Left renal pelvis (tissue), 4 donors: ENCODE data around the gene CCZ1B. TPM values are rescaled to one million over a fixed set of nuclear protein-coding genes. Genes with fewer than 3 reads are reported as not detected.
"Not testable (repeated sequence)": the region's sequence is repeated elsewhere in the genome, so short reads cannot be mapped to it uniquely, and the experiment has no call there.

Source experiments
- DNase-seq, 4 donors: peaks; one replicate each; pipeline ENCODE4 v3.0.0-alpha.2; 2013; ENCODE audit warnings: low read depth in 4 of 4, low spot score in 3 of 4
- polyA plus RNA-seq, 4 donors: library from polyadenylated mRNA; unstranded; fragments of 120-200 nt; gene quantifications; one replicate each; pipeline ENCODE4 v1.2.1, GENCODE V29; 2013; ENCODE audit not compliant: insufficient read length in 4 of 4

Gene CCZ1B
- polyA plus RNA-seq, result 10 to 100 TPM; 60.9 to 98.7 (median 64.3) TPM

DNA sequence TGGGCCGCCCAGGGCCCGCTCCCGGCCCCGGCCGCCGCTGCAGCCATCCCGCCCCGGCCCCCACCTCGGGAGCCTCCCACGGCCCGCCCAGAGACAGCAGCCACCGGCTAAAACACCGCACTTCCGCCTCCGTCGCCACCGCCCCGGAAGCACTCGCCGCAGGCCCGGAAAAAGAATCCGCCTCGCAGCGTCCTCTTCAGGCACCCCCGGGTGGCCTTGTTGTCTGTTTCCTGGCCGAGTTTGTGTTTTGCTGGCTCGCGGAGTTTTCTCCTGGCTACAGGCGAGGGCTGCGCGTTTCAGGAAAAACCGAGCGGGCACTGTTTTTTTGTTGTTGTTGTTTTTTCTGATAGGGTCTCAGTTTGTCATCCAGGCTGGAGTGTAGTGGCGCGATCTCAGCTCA lies at the start of gene CCZ1B:
Gene CCZ1B, minus strand, starts transcription at position 125 of the 400 bp plus-strand sequence. Its CDS starts 78 bp downstream, at position 47.
- peak in 3 of 4 donors; percentile 6 to 34 (median 22) for DNase-seq

DNA sequence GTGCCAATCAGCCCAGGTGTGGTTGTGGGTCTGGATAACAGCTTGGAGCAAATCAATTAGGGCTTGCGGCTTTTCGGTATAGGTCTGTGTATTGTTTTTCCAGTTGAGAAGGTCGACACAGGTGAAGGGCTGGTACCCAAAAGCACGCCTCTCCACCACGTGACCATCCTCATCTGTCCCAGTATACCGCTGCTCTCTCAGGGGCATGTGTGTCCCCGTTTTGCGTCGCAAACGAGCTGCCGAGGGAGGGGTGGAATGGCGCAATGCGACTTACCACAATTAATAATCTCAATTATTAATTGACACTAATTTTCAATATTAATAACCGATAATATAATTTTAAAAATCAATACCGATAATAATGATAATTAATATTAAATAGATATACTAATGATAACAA lies 48.9 kb upstream of the CCZ1B start:
- DNase-seq, result not testable (repeated sequence)

DNA sequence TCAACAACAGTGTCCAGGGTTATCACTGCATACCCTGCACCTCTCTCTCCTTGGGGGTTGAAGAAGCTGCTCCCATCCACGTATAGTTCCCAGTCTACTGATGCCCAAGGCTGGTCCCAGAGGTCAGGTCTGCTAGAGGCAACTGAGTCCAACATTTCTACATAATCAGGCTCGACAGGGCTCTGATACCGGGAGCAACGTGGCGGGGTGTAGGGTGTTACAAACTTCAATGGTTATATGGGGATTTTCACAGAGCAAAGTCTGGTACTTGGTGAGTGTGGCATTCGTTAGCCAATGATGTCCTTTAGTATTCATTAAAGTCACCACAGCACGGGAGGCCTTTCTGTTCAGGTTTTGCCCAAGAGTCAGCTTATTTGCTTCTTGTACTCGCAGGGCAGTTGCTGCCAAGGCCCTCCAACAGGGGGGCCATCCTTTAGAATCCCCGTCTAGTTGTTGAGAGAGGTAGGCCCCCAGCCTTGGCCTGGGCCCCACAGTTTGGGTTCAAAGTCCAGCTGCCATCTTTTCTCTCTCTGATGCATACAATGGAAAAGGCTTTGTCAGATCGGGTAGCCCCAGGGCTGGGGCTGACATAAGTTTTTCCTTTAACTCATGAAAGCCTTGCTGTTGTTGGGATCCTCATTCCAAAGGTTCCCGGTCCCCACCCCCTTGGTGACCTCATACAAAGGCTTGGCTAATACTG lies 46.3 kb upstream of the CCZ1B start:
- not testable (repeated sequence) for DNase-seq

DNA sequence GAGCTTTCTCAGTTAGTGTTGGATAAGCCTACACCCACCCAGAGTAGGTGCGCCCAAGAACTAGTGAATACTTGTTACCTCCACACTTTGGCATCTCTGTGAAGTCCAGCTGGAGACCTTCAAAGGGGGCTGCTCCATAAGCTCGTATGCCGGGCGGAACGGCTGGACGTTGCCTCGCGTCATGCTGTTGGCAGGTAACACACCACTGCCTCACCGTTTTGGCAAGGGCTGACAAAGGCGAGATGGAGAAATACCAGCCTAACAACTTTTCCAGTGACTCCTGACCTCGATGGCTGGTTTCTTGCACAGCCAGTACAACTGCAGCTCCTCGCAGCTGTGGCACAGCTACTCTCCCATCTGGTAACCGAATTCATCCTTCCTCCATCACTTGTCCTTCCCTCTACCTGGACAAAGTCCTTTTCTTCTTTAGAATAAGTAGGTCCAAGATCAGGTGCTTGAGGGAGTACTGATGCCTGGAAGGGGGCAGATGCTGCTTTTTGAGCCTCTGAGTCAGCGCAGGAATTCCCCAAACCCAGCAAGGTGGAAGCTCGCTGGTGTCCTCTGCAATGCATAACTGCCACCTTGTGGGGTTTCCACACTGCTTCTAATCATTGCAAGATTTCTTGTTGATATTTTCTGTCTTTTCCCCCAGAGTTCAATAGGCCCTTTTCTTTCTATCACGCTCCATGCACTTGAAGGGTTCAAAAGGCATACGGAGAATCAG lies 45.5 kb upstream of the CCZ1B start:
- not testable (repeated sequence) for DNase-seq

DNA sequence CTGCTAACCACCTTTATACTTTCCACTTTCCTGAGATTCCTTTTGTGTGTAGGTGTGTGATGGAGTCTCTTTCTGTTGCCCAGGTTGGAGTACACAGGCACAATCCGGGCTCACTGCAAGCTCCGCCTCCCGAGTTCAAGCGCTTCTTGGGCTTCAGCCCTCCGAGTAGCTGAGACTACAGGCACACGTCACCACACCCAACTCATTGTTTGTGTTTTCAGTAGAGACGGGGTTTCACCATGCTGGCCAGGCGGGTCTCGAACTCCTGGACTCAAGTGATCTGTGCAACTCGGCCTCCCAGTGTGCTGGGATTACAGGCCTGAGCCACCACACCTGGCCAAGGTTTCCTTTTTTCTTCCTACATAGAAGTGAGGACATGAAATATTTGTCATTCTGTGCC lies 38.7 kb upstream of the CCZ1B start:
- DNase-seq, result not testable (repeated sequence)

DNA sequence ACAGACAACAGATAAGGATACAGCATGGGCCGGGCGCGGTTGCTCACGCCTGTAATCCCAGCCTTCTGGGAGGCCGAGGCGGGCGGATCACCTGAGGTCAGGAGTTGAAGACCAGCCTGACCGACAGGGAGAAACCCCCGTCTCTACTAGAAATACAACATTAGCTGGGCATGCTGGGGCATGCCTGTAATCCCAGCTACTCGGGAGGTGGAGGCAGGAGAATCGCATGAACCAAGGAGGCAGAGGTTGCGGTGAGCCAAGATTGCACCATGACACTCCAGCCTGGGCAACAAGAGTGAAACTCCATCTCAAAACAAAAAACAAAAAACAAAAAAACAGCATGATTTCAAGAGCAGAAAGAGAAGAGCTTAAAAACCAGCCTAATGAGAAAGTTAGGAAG lies 38.1 kb upstream of the CCZ1B start:
- DNase-seq, result not testable (repeated sequence)

DNA sequence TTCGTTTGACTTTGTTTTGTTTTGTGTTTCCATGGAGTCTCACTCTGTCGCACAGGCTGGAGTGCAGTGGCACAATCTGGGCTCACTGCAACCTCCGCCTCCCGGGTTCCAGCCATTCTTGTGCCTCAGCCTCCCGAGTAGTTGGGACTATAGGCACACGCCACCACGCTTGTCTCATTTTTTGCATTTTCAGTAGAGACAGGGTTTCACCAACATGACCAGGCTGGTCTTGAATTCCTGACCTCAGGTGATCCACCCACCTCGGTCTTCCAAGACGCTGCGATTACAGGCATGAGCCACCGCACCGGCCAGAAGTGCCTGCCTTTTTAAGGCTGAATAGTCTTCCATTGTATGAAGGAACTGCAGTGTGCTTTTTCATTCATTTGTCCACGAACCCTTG lies 36.8 kb upstream of the CCZ1B start:
- DNase-seq, result not testable (repeated sequence)

DNA sequence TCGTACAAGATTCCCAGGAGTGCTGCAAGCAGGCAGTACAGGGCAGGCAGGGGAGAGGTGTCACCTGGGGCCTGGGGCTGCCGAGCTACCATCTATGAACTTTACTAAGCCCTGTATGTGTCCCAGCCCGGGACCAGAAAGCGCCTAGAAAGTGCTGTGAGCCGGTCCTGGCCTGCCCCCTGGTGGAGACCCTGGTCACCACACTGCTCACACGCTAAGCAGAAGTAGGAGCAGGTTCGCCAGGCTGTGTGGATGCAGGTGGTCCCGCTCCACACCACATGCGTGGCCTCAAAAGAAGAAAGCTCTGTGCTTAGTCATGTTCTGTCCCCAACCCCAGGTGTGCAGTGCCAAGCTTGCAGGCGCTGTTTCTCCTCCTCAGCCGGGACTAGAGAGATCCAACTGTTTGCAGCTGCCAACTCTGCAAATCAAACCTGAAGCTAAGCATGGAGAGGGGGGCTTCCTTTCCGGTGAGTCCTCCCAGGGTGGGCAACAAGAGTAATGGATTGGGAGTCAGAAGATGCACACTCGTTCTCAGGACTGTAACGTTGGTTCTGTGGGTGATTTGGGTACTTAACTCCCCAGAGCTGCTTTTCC lies 31.7 kb upstream of the CCZ1B start:
- peak in 1 of 4 donors; percentile 12 for DNase-seq

DNA sequence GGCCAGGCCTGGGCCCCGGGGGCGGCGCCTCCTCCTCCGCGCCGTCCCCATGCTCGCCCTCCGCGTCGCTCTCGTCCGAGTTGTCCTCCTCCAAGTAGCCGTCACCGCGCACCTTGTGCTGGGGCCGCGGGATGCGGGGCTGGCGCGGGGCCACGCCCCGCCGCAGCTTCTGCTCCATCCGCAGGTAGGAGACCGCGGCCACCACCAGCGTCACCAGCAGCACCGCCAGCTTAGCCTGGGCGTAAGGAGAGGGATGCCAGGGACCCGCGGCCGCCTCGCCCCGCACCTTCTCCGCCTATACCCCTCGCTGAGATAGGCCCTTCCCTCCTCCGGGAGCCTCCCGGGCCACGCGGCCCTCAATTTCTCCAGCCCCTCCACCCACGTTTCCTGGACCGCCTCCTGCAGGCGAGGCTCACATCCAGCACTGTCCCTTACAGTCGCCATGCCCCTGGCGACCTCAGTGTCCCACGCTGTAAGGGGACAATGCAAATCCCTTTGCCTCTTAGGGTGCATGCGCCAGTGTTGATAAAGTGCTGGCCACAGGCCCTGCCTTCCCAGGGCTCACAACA lies 29.6 kb upstream of the CCZ1B start:
- DNase-seq, result not testable (repeated sequence)

DNA sequence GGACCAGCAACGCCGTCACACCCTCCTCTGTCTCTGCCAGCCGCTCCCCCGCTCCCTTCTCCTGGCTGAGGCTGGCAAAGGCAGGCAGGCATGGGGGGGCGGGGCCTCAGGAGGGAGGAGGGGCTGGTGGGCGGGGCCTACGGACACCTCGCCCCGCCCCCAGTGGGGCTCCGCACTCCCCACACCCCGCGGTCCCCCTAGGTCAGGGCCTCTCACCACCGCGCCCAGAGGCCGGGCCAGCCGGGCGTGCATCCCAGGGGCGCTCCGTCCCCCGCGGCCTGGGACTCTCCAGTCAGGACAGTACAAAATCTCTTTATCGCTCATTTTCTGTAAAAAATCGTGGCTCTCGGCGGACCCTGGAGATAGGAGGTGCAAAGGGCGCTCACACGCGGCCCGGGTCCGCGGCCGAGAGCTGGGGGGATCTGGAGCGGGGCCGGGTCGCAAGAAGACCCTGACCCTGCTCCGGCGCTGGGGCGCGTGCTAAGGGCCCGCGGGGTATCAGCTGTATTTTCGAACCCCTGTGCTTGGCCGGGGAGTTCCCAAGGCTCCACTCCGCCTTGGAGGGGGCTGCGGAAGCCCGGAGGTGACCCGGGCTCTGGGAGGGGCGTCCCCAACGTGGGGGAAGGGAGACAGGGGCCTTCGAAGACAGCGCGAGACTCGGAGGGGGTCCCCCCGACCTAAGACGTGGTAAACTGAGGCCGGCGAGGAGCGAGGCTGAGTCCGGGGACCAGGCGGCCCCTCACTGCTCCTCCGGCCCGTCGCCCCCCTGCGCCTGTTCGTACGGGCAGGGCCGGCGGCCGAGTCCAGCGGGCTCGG lies 28.9 kb upstream of the CCZ1B start:
- DNase-seq, result not testable (repeated sequence)

DNA sequence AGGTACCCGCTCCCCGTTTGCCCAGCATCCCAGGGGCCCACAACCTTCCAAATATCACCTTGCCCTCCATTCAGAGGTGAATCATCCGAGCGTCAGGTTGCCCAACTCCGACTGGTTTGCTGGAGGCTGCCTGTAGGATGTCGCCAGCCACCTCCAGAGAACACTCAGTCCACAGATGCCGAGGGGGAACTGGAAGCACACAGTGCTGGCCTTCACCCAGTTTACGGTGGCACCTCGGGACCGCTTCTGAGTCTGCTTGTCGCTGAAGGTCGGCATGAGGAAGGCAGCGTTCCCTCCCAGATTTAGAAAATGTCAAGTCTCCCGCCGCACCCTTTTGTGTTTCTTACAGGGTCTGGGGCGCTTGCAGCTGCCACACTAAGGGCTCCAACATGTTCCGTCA lies 27.6 kb upstream of the CCZ1B start:
- DNase-seq, result not testable (repeated sequence)

DNA sequence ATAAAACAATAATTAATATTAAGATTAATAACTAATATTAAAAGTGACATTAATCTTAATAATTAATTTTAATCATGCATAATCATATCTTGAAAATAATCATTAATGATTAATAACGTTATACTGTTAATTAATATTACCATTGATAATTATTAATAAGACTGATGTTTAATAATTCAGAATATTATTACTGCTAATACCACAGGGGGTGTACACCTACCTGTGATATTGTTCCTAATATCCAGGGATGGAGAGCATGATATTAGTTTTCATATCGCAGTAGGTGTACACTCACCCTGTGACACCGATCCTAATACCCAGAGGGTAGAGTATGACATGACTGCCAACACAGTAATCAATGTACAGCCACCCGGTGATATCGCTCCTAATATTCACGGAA lies 23.1 kb upstream of the CCZ1B start:
- DNase-seq, result not testable (repeated sequence)

DNA sequence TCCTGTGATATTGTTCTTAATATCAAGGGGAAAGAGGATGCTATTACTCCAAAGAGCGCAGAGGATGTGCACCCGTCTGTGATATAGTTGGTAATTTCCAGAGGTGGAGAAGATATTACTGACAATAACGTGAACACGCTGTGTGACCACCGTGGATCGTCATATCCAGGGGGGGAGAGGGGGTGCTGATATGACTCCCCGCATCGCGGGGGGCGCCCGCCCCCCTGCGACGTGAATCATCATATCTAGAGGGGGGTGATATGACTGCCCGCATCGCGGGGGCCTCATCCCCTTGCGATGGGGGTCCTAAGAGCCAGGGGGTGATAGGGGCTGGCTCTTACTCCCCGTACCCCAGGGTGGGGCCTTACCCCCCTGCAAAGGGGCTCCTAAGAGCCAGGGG lies 21.7 kb upstream of the CCZ1B start:
- not testable (repeated sequence) for DNase-seq

DNA sequence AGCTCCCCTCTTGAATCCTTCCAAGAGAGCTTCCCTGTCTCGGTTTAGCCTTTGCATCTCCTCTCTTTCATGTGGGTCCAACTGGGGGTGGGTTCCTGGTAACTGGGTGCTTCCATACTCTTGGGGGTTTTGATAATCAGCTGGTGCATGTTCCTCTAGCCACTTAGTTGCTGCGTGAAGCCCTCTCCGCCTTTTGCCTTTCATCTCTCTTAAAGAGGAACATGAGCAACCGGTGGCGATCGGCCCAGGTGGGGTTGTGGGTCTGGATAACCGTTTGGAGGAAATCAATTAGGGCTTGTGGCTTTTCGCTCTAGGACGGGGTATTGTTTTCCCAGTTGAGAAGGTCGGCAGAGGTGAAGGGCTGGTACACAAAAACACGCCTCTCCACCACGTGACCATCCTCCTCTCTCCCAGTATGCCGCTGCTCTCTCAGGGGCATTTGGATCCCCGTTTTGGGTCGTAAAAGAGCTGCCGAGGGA lies 19.9 kb upstream of the CCZ1B start:
- DNase-seq, result not testable (repeated sequence)

DNA sequence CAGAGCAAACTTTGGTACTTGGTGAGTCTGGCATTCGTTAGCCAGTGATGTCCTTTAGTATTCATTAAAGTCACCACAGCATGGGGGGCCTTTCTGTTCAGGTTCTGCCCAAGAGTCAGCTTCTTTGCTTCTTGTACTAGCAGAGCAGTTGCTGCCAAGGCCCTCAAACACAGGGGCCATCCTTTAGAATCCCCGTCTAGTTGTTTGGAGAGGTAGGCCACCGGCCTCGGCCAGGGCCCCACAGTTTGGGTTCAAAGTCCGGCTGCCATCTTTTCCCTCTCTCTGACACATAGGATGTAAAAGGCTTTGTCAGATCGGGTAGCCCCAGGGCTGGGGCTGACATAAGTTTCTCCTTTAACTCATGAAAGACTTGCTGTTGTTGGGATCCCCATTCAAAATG lies 17.6 kb upstream of the CCZ1B start:
- not testable (repeated sequence) for DNase-seq

DNA sequence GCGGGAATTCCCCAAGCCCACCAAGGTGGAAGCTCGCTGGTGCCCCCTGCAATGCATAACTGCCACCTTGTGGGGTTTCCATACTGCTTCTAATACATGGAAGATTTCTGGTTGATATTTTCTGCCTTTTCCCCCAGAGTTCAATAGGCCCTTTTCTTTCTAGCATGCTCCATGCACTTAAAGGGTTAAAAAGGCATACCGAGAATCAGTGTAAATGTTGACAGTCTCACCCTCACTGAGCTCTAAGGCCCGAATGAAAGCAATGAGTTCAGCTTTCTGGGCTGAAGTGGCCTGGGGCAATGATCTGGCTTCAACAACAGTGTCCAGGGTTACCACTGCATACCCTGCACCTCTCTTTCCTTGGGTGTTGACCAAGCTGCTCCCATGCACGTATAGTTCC lies 17.0 kb upstream of the CCZ1B start:
- DNase-seq, result not testable (repeated sequence)

DNA sequence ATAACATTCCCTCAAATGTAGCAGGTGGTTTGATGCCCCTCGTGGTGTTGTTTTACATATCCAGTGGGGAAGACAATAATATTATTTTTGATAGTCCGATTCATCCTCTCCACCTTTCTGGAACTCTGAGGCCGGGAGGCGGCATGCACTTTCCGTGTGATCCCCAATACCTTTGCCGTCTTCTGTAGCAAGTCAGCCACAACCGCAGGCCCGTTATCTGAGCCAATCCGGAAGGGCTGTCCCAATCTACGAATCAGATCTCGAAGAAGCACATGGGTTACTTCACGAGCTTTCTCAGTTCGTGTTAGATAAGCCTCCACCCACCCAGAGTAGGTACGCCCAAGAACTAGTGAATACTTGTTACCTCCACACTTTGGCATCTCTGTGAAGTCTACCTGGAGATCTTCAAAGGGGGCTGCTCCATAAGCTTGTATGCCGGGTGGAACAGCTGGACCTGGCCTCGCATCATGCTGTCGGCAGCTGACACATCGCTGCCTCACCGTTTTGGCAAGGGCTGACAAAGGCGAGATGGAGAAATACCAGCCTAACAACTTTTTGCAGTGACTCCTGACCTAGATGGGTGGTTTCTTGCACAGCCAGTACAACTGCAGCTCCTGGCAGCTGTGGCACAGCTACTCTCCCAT lies 16.3 kb upstream of the CCZ1B start:
- DNase-seq, result not testable (repeated sequence)

DNA sequence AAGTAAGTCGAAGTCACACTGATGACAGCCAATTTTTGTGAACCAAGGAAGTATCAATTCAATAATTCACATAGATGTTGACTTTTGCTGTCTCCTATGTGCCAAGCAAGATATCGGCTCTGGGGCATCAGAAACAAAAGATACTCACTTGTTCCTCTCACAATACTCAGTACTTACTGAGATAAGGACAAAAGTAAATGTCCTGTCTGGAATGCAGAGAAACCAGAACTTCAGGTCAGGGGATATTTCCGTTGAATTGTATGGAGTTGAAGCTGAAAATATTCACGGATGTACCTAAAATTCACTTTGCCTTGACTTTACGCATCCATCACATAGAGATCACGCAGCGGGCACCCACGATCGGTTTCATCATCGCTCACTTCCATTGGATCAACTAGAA lies 11.0 kb upstream of the CCZ1B start:
- not testable (repeated sequence) for DNase-seq

DNA sequence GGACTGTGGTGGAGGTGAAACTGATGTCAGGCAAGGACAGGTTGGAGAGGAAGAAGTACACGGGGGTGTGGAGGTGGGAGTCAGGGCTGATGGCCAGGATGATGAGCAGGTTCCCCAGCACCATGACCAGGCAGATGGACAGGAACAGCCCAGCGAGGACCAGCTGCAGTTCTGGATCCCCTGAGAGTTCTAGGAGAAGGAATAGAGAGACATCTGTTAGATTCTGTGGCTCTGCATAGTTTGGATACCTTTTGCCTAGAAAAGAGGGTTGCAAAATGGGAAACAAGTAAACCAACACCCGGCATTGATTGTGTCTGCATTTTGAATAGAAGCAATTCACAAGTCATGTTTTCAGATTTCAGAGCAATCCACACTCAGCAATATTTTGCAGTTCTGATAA lies 9.4 kb upstream of the CCZ1B start:
- DNase-seq, result not testable (repeated sequence)

DNA sequence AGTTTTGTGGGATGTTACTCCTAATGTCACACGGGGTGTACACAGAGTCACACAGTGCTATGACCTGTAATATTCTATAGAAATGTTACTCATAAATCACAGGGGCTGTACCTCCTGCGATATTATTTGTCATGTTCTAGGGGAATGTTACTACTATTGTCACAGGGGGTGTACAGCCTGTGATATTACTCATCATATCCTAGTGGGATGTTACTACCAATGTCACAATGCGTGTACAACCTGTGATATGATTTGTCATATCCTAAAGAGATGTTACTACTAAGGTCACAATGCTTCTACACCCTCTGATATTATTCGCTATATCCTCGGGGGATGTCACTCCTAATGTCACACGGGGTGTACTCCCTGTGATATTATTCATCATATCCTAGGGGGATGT lies 7.6 kb upstream of the CCZ1B start:
- no peak for DNase-seq
